Ascending aorta (tissue), 2 donors: ENCODE data around the gene STARD7. TPM values are rescaled to one million over a fixed set of nuclear protein-coding genes. Genes with fewer than 3 reads are reported as not detected.
A peak's percentile ranks its signal among the peaks of the same experiment; 100 is the strongest.

Experiments
- DNase-seq, 2 donors: peaks; one replicate each; pipeline ENCODE4 v3.0.0-alpha.2; 2019; ENCODE audit warnings: low spot score in 2 of 2
- H3K27ac ChIP-seq, 2 donors: fragments of 200-600 bp; sonication (generic); one replicate each; pipeline ENCODE4 v1.5.1; 2016 to 2017; ENCODE audit warnings: mild to moderate bottlenecking in 1 of 2
- H3K27me3 ChIP-seq: fragments of 200-600 bp; sonication (generic); one replicate; pipeline ENCODE4 v1.5.1; 2017
- H3K36me3 ChIP-seq, 2 donors: fragments of 200-600 bp; sonication (generic); one replicate each; pipeline ENCODE4 v1.5.1; 2016
- H3K4me1 ChIP-seq, 2 donors: fragments of 200-600 bp; sonication (generic); one replicate each; pipeline ENCODE4 v1.5.1; 2016 to 2017; ENCODE audit warnings: mild to moderate bottlenecking in 1 of 2
- H3K4me3 ChIP-seq, 2 donors: fragments of 200-600 bp; sonication (generic); one replicate each; pipeline ENCODE4 v1.5.1; 2016 to 2017; ENCODE audit warnings: mild to moderate bottlenecking in 1 of 2
- H3K9me3 ChIP-seq, 2 donors: fragments of 200-600 bp; sonication (generic); one replicate each; pipeline ENCODE4 v1.5.1; 2016
- intact Hi-C: fragments of 100-400 bp; cut with DNase I; formaldehyde crosslinking; loops from one replicate; pipeline ENCODE4 v1.15.1; 2023
- total RNA-seq: library from RNA; depleted of rRNA; stranded (reverse); fragments of >200 nt; gene quantifications from one replicate; pipeline ENCODE4 v1.1.0, GENCODE V29; 2016
- TF ChIP-seq, protein P1 (sequence below), 3 experiments: fragments of 200-600 bp in 2 of 3; fragments of 450-650 bp in 1 of 3; sonication (generic) in 2 of 3; IDR thresholded peaks; one replicate each; pipeline ENCODE4 v1.5.1; 2016 to 2019; ENCODE audit warnings: antibody characterized with exemption in 3 of 3, mild to moderate bottlenecking in 1 of 3, moderate library complexity in 1 of 3

STARD7 gene
- total RNA-seq, 1 donor from 2014 or later, result 85.6 TPM

DNA sequence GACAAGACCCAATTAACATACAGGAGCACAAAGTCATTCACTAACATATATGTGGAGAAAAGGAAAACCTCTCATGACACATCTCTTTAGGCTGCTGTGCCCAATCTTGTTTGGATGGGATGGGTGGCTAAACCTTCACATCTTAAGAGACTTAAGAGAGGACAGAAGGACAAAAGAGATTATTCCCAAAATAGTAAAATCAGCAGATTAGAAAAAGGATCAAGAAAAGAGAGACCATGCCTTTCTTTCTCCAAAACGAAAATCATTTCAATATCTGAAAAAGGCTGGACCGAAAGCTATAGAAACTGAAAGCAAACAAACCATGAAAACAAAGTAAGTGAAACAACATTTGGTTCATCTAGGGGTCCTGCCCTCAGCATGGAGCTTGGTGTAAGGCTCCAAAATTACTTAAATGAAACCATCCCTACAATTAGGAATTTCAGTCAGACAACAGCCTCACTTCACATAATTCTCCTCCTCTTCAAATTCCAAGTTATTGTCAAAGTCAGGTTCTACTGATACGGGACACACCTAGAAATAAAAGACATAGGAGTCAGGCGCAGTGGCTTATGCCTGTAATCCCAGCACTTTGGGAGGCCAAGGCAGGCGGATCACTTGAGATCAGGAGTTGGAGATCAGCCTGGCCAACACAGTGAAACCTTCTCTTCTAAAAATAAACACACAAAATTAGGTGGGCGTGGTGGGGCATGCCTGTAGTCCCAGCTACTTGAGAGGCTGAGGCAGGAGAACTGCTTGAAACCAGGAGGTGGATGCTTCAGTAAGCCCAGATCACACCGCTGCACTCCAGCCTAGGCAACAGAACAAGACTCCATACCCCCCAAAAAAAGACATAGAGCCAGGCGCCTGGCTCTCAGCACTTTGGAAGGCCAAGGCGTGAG lies 5.2 kb downstream of the STARD7 start:
- TF ChIP-seq, protein P1, sequence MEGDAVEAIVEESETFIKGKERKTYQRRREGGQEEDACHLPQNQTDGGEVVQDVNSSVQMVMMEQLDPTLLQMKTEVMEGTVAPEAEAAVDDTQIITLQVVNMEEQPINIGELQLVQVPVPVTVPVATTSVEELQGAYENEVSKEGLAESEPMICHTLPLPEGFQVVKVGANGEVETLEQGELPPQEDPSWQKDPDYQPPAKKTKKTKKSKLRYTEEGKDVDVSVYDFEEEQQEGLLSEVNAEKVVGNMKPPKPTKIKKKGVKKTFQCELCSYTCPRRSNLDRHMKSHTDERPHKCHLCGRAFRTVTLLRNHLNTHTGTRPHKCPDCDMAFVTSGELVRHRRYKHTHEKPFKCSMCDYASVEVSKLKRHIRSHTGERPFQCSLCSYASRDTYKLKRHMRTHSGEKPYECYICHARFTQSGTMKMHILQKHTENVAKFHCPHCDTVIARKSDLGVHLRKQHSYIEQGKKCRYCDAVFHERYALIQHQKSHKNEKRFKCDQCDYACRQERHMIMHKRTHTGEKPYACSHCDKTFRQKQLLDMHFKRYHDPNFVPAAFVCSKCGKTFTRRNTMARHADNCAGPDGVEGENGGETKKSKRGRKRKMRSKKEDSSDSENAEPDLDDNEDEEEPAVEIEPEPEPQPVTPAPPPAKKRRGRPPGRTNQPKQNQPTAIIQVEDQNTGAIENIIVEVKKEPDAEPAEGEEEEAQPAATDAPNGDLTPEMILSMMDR (IDR thresholded peaks at IDR 0.05), result no peak
- Histone ChIP-seq H3K4me3 (no peak overlapping the region), H3K9me3 (no peaks in the 10 kb centered on the region), H3K27ac (peak overlapping the region; percentile 45 to 63), H3K27me3 (no peaks in the 10 kb centered on the region), H3K36me3 (no peaks in the 10 kb centered on the region), H3K4me1 (peaks cover 11 to 42% of the 10 kb centered on the region in 2 donors)
- intact Hi-C loops, result no loop called here
- DNase-seq, result no peak

DNA sequence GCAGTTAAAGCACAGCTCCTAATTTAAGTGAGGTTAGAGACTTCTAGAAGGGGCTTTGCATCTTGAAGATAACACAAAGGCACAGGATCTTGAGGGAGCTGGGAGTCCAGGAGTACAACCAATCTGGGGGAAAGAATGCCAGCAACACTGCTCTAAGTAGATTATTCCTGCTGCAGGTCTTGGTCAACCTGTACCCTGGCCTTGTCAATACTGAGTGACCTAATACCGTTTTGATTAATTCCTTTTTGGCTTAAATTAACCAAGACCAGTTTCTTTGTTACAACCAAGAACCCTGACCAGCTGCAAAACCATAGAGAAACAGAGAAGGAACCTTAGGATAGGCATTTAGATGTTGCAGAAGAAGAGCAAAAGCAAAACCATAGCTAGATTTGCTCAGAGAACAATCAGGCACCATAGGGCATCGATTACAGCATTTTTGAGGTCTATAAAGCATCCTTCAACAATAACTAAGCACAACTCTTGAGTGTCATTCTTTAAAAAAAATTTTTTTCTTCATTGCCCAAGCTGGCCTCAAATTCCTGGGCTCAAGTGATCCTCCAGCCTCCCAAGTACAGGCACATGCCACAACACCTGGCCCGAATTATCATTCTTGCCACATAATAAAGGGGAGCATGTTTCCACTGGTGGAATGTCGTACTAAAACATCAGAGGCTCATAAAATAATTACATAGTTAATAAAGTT lies 6.3 kb downstream of the STARD7 start:
- intact Hi-C loops, result no loop called here
- Histone ChIP-seq H3K36me3 (no peaks in the 10 kb centered on the region), H3K27ac (no peak overlapping the region), H3K4me3 (no peak overlapping the region), H3K4me1 (peaks cover 11 to 40% of the 10 kb centered on the region in 2 donors), H3K9me3 (no peaks in the 10 kb centered on the region), H3K27me3 (no peaks in the 10 kb centered on the region)
- TF ChIP-seq, protein P1 (IDR thresholded peaks at IDR 0.05), result no peak
- no peak for DNase-seq

DNA sequence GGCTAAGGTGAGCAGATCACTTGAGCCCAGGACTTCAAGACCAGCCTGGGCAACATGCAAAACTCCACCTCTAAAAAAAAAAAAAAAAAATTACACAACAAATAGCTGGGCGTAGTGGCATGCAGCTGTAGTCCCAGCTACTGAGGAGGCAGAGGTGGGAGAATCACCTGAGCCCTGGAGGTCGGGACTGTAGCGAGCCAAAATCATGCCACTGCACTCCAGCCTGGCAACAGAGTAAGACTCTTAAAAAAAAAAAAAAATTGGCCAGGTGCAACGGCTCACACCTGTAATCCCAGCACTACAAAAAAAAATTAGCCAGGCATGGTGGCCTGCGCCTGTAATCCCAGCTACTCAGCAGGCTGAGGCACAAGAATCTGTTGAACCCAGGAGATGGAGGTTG lies 7.3 kb downstream of the STARD7 start:
- Histone ChIP-seq H3K4me3 (no peak overlapping the region), H3K27me3 (no peaks in the 10 kb centered on the region), H3K4me1 (peaks cover 11 to 34% of the 10 kb centered on the region in 2 donors), H3K36me3 (no peaks in the 10 kb centered on the region), H3K9me3 (no peaks in the 10 kb centered on the region), H3K27ac (no peak overlapping the region)
- TF ChIP-seq, protein P1 (IDR thresholded peaks at IDR 0.05), result no peak
- no peak for DNase-seq
- intact Hi-C loops, result no loop called here

DNA sequence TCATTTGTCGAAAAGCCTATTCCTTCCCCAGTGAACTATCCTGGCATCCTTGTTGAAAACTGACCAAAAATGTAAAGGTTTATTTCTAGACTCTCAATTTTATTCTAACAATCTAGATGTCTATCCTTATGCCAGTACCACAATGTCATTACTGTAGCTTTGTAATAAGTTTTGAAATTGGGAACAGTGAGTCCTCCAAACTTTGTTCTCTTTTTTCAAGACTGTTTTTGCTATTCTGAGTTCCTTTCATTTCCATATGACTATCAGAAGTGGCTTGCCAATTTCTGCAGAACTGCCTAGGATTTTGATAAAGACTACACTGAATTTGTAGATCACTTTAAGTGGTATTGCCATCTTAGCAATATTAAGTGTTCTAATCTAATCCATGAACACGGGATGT lies 9.7 kb downstream of the STARD7 start:
- DNase-seq, result no peak
- intact Hi-C loops, result no loop called here
- TF ChIP-seq, protein P1 (IDR thresholded peaks at IDR 0.05), result no peak
- H3K4me1 ChIP-seq, result peaks cover 5 to 11% of the 10 kb centered on the region in 2 donors
- H3K9me3 ChIP-seq, result no peaks in the 10 kb centered on the region
- no peak overlapping the region for H3K27ac ChIP-seq
- H3K27me3 ChIP-seq, result no peaks in the 10 kb centered on the region
- H3K36me3 ChIP-seq, result peaks cover 12 to 15% of the 10 kb centered on the region in 2 donors
- H3K4me3 ChIP-seq, result no peak overlapping the region

DNA sequence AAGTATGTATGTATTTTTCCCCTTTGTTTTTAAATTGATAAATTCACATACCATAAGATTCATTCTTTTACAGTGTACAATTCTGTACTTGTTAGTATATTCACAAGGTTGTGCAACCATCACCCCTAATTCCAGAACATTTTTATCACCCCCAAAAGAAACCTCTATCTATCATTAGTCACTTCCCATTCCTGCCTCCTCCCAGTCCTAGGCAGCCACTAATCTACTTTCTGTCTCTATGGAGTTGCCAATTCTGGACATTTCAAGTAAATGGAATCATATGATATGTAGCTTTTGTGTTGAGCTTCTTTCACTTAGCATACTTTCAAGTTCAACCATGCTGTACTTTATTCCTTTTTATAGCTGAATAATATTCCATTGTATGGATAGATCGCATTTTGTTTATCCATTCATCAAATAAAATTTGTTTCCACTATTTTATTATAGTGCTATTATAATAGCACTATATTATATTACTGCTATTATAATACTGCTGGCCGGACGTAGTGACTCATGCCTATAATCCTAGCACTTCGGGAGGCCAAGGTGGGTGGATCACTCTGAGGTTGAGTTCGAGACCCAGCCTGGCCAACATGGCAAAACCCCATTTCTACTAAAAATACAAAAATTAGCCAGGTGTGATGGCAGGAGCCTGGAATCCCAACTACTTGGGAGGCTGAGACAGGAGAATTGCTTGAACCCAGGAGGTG lies 10.9 kb downstream of the STARD7 start:
- no peak for DNase-seq
- Histone ChIP-seq H3K4me1 (peaks cover 3 to 4% of the 10 kb centered on the region in 2 donors), H3K9me3 (no peaks in the 10 kb centered on the region), H3K27me3 (no peaks in the 10 kb centered on the region), H3K36me3 (peaks cover 21 to 27% of the 10 kb centered on the region in 2 donors), H3K27ac (no peak overlapping the region), H3K4me3 (no peak overlapping the region)
- TF ChIP-seq, protein P1 (IDR thresholded peaks at IDR 0.05), result no peak
- intact Hi-C loops, result no loop called here
